HG03175 (cell line): ENCODE results near the gene CHST9.
"Not testable (repeated sequence)": the region's sequence is repeated elsewhere in the genome, so short reads cannot be mapped to it uniquely, and the experiment has no call there.

Experiments used
- ATAC-seq: cut with Tn5 transposase; IDR thresholded peaks from one replicate; pipeline ENCODE4 v1.9.1; 2021; ENCODE audit warnings: mild to moderate bottlenecking, moderate library complexity; ENCODE audit not compliant: unreplicated experiment

The CHST9 gene

DNA sequence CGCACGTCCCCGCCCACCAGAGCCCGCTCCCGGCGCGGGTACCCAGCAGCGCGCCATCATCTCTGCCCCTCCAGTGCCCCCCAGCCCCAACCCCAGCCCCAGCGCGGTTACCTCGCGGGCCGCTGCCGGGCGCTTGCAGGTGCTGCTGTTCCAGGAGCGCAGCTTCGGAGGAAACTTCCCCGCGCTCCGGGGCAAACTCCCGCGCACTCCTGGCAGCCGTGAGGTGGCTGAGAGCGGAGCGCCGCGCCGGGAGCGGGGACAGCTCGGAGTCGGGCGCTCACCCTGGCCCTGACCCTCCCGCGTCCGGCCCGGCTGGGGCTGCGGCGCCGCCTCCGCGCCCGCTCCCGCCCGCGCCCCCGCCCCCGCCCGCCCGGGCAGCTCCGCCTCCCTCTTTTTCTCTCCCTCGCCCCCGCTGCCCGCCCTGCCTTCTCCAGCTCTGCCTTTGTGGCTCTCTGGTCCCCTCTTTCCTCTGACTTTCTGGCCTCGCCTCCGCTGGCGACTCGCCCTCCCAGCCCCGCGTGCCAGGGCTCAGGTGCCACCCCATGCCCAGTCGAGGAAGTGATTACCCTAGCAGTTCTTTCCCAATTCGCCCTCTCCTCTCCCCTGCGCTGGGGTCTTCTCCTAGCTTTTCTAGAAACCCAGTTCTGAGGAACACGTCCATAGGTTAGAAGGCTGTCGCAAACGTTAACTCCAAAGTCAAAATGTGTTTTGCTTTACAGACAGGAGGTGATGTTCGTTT is at the start of gene CHST9:
Gene CHST9, minus strand, starts transcription at position 284 of the 739 bp plus-strand sequence. CDS start 42,499 bp downstream, outside the sequence.
- ATAC-seq: no peak

DNA sequence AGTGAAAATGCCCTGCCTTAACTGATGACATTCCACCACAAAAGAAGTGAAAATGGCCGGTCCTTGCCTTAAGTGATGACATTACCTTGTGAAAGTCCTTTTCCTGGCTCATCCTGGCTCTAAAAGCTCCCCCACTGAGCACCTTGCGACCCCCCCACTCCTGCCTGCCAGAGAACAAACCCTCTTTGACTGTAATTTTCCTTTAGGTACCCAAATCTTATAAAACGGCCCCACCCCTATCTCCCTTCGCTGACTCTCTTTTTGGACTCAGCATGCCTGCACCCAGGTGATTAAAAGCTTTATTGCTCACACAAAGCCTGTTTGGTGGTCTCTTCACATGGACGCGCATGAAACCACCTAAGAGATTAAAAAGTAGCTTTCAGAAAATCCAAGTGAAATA is 47.2 kb upstream of the CHST9 start:
- not testable (repeated sequence) for ATAC-seq

DNA sequence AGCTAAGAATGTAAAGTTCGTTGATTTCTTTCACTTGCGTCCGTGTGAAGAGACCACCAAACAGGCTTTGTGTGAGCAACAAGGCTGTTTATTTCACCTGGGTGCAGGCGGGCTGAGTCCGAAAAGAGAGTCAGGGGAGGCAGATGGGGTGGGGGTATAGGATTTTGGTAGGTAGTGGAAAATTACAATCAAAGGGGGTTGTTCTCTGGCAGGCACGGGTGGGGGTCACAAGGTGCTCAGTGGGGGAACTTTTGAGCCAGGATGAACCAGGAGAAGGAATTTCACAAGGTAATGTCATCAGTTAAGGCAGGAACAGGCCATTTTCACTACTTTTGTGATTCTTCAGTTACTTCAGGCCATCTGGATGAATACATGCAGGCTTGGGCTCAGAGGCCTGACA is 46.6 kb upstream of the CHST9 start:
- not testable (repeated sequence) for ATAC-seq

GRCh38 chr18:27231221-27231620 is 46.1 kb upstream of the CHST9 start:
- not testable (repeated sequence) for ATAC-seq

- no peak for ATAC-seq
These were observed 42.6 kb upstream of the CHST9 start for GRCh38 chr18:27227721-27228120.

- no peak for ATAC-seq
These were observed 41.5 kb upstream of the CHST9 start for GRCh38 chr18:27226556-27227075.

DNA sequence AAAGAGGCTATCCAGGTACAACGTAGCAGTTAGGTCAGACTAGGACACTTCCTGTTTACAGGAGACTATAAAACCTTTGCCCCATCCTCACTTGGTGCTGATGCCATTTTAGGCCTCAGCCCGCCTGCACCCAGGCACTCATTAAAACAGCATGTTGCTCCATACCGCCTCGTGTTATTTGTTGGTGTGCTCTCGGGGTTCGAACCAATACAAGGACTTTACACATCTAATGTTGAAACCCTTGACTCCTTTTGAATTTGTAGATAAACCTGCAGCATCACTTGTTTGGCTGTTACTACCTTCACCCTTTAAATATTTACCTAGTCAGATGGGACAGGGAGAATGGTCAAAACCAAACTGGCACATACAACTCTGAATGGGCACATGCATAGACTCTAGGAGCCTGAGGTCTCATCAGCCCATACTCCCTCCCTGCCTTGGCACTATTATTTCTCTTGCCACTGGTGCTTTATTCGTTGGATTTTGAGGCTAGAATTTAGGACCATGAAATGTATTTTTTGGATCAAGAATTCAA is 40.9 kb upstream of the CHST9 start:
- ATAC-seq: no peak

DNA sequence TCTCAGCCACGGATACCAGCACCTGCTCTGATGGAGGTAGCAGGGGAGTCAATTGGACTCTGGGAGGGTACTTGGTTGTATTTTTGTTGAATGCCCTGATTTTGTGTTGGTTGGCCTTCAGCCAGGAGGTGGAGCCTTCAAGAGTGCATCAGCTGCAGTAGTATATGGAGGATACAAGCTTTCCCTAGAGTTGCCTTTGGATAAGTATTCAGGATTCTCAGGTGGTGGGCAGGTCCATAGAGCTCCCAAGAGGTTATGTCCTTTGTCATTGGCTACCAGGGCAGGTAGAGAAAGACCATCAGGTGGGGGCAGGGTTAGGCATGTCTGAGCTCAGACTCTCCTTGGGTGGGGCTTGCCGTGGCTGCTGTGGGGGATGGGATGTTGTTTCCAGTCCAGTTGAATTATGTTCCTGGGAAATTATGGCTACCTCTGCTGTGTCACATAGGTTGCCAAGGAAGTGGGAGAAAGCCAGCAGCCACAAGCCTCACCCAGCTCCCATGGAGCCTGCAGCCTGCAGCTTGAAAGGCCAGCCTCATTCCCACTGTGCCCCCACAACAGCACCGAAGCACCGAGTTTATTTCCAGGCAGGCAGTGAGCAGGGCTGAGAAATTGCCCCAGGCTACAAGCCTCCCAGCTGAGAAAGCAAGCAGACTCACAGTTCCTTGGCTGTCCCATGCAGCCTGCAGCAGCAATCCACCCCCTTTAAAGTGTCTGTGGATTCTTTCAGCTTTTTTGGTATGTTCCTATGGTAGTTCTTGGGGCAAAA is 38.6 kb upstream of the CHST9 start:
- no peak for ATAC-seq

- ATAC-seq: no peak
These were observed 29.7 kb upstream of the CHST9 start for GRCh38 chr18:27214831-27215230.

DNA sequence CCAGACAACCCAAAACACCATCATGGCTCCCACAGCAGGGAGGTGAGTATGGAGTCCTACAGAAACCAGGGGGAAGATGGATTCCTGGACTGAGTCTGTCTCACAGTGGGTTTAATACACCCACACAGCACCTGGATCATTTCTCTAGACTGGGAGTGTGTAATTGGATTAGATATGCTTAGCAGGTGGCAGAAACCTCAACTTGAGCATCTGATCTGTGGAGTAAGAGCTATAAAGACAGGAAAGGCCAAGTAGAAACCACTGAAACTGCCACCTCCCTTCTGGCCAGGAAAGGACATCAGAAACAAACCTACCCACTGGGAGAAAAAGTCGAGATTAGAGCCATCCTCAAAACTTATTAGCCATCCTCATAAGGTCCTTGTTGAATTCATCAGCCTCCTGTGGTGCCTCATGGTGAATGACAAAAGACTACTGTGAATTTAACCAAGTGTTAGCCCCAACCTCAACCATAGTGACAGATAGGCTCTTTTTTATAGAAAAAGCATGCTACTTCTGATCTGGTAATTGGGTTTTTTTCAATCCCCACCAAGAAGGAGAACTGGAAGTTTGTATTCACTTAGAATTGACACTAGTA is 28.1 kb upstream of the CHST9 start:
- ATAC-seq: no peak

DNA sequence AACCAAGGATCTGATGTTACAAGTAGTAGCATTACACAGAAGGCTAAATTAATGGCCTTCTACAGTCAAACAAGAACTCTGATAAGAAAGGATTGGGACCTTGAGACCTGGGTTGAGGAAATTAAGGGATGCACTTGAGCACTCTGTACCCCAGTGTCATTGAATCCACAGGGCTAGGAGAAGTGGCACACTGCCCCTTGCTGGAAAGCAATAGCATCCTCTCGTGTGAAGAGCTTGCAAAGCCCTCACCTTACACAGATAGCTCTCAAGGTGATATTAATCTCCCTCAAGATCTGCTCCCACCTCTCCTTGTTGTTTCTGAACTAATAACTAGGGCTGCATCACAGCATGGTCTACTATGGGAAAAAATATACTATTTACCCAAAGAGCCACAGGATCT is 26.5 kb upstream of the CHST9 start:
- no peak for ATAC-seq

GRCh38 chr18:27206411-27206810 is 21.3 kb upstream of the CHST9 start:
- ATAC-seq: no peak

DNA sequence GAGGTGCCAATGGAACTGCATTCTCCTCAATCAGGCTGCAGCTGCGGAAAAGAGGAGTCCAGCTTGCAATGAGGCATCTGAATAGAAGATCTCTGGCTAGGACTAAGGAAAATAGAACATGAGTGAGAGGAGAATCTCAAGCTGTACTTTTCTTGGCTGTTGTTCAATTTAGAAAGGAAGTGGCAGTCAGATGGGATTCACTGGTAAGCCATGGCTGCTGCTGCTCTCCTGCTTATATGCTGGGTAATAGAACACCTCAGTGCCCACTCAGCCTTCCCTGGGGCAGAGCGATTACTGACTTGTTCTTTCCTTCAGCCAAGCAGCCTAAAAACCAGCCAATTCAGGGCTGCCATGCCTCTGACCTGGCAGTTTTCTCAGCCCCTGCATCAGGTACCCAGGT is 17.6 kb upstream of the CHST9 start:
- no peak for ATAC-seq

DNA sequence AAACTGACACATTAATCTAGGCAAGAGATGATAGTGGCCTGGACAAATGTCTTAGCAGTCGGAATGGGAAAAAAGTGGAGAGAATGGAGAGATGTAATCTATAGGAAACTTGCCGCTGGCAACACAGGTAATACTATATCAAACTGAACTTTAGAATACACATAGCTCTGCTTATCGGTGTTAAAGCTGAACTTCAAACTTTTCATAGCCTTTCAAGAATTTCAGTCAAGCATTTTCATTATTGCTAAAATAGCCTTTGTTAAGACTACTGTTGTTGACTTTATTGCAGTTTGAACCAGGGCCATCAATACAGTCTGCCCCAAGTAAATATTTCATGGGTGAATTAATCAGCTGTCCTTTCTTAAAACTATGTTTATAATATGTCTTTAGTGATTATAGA is 12.9 kb upstream of the CHST9 start:
- ATAC-seq: no peak

- no peak for ATAC-seq
These were observed 3.2 kb upstream of the CHST9 start for GRCh38 chr18:27188309-27188708.

GRCh38 chr18:27185897-27186296 is 789 bp upstream of the CHST9 start:
- ATAC-seq: no peak

DNA sequence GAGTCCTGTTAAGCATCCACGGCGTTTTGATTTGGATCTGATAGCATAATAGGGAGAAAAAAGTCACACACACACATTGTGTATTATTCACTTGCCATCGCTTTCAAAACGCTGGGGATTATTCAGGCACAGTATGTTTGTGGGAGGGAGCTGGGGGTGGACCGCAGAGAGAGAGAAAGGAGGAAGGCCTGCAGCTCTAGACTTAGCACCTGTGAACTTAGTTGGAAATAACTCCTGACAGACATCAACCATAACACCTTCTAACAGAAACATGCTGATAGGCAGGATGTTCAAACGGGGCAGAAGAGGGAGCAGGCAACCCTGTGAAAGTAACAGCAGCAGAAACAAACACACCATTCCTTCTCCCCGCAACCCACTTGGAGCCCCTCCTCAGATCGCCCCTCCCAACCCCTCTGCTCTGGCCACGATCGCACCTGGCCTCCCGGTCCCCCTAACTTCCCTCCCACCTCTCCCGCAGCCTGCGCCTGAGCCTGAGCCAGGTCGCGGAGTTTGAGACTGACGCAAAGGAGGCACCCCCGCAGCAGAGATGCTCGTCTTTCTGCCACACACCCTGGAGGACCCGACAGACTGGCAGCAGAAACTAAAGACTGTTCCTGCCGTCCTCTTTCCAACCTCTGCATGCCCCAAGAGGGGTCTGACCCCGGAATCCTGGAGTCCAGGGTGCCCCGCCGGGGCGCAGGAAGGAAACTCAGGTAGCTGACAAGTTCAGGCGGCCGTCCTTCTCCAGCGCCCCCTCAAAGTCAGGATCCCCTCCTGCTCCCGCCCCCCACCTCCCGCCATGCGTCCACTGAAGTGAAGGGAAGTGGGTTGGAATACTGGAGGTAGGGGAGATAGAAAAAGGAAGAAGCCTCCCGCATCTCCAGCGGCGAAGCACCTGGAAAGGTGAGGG is 738 bp downstream of the CHST9 start:
- ATAC-seq: no peak

DNA sequence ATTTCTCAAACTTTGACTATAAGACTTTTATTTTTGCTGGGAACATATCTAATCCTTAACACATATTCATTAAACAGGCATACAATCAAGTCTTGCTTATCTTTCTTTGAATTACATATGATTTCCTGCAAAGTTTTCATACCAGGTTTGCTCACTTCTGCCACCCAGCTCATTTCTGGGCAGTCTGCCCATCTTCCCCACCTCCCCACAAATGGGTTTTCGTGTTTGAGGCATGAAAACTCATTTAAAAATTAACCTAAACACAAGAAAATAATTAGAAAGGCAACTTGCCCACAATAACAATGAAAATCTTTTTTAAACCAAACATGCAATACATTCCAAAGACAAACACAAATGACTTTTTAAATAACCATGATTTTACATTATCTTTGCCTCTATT is 3.4 kb downstream of the CHST9 start:
- ATAC-seq: no peak

GRCh38 chr18:27178424-27178823 is 6.7 kb downstream of the CHST9 start:
- ATAC-seq: no peak

- ATAC-seq: no peak
These were observed 9.2 kb downstream of the CHST9 start for GRCh38 chr18:27175914-27176313.
